GM23338 (cell line): ENCODE results near the gene MLPH. TPM values are rescaled to one million over a fixed set of nuclear protein-coding genes. Genes with fewer than 3 reads are reported as not detected.

Experiments used
- ATAC-seq: fragments of 200-7000 bp; cut with Tn5 transposase; 3 replicates; pipeline ENCODE4 v1.9.1; 2020
- DNase-seq: peaks from one replicate; pipeline ENCODE4 v3.0.0-alpha.2; 2015; ENCODE audit warnings: low spot score
- H2AFZ ChIP-seq: fragments of 200-600 bp; sonication (generic); 2 replicates; pipeline ENCODE4 v1.8.0; 2016; ENCODE audit warnings: antibody characterized with exemption, mild to moderate bottlenecking, moderate library complexity
- H3F3A ChIP-seq: fragments of 200-600 bp; sonication (generic); replicated peaks from 2 replicates; pipeline ENCODE4 v1.8.0; 2017; ENCODE audit warnings: antibody characterized with exemption, mixed run types, low read depth
- H3K27ac ChIP-seq: fragments of 200-600 bp; sonication (generic); 2 replicates; pipeline ENCODE4 v1.6.1; 2016; ENCODE audit warnings: low read depth
- H3K27me3 ChIP-seq: fragments of 200-600 bp; sonication (generic); 2 replicates; pipeline ENCODE4 v1.8.0; 2016; ENCODE audit warnings: mild to moderate bottlenecking, mixed run types, moderate library complexity; ENCODE audit not compliant: insufficient read depth
- H3K36me3 ChIP-seq: fragments of 200-600 bp; sonication (generic); 2 replicates; pipeline ENCODE4 v1.8.0; 2016; ENCODE audit warnings: mild to moderate bottlenecking; ENCODE audit not compliant: insufficient read depth
- H3K4me1 ChIP-seq: fragments of 200-600 bp; sonication (generic); 2 replicates; pipeline ENCODE4 v1.8.0; 2016; ENCODE audit warnings: mild to moderate bottlenecking, moderate library complexity; ENCODE audit not compliant: insufficient read depth
- H3K4me2 ChIP-seq: fragments of 200-600 bp; sonication (generic); 2 replicates; pipeline ENCODE4 v1.7.1; 2017; ENCODE audit warnings: mixed run types
- H3K4me3 ChIP-seq: fragments of 200-600 bp; sonication (generic); 2 replicates; pipeline ENCODE4 v1.6.1; 2016; ENCODE audit warnings: mixed run types
- H3K79me2 ChIP-seq: fragments of 200-600 bp; sonication (generic); replicated peaks from 2 replicates; pipeline ENCODE4 v1.8.0; 2017; ENCODE audit warnings: mild to moderate bottlenecking; ENCODE audit not compliant: insufficient read depth
- H3K9me2 ChIP-seq: fragments of 200-600 bp; sonication (generic); 2 replicates; pipeline ENCODE4 v1.8.0; 2017; ENCODE audit not compliant: insufficient read depth
- H4K20me1 ChIP-seq: fragments of 200-600 bp; sonication (generic); replicated peaks from 2 replicates; pipeline ENCODE4 v1.8.0; 2017; ENCODE audit warnings: mild to moderate bottlenecking; ENCODE audit not compliant: insufficient read depth
- H3K27ac Mint-ChIP-seq: 2 replicates; pipeline ENCODE4 v1.8.0; 2020; ENCODE audit warnings: inconsistent platforms, mild to moderate bottlenecking, moderate library complexity, mixed read lengths
- H3K27me3 Mint-ChIP-seq: 3 replicates; pipeline ENCODE4 v1.8.0; 2022; ENCODE audit warnings: low read depth, mild to moderate bottlenecking, moderate library complexity, mixed read lengths, inconsistent platforms; ENCODE audit not compliant: insufficient read depth, poor library complexity
- H3K36me3 Mint-ChIP-seq: 3 replicates; pipeline ENCODE4 v1.8.0; 2021; ENCODE audit warnings: low read depth, mild to moderate bottlenecking, inconsistent platforms, moderate library complexity, mixed read lengths
- H3K4me1 Mint-ChIP-seq: 3 replicates; pipeline ENCODE4 v1.8.0; 2020; ENCODE audit warnings: mild to moderate bottlenecking, inconsistent platforms, mixed read lengths
- H3K4me3 Mint-ChIP-seq: 3 replicates; pipeline ENCODE4 v1.8.0; 2021; ENCODE audit warnings: moderate library complexity, mild to moderate bottlenecking, inconsistent platforms, mixed read lengths
- H3K9me3 Mint-ChIP-seq: 3 replicates; pipeline ENCODE4 v1.8.0; 2020; ENCODE audit warnings: moderate library complexity, mild to moderate bottlenecking, inconsistent platforms, mixed read lengths
- CREB1 ChIP-seq: fragments of 250-450 bp; sonication (Bioruptor Pico); IDR thresholded peaks from 2 replicates; pipeline ENCODE4 v1.5.0; 2020; ENCODE audit warnings: low read depth, mild to moderate bottlenecking, moderate library complexity
- EZH2 ChIP-seq: fragments of 200-600 bp; sonication (generic); IDR thresholded peaks from one replicate; pipeline ENCODE4 v1.8.0; 2017; ENCODE audit warnings: antibody characterized with exemption, mild to moderate bottlenecking, low read depth; ENCODE audit not compliant: unreplicated experiment
- EZH2phosphoT487 ChIP-seq: fragments of 200-600 bp; sonication (generic); IDR thresholded peaks from one replicate; pipeline ENCODE4 v1.8.1; 2018; ENCODE audit warnings: antibody characterized with exemption; ENCODE audit not compliant: unreplicated experiment
- JUNB ChIP-seq: IDR thresholded peaks from one replicate; pipeline ENCODE4 v1.6.1; 2016; ENCODE audit warnings: antibody characterized with exemption; ENCODE audit not compliant: unreplicated experiment
- NANOG ChIP-seq: IDR thresholded peaks from 2 replicates; pipeline ENCODE4 v1.6.1; 2016; ENCODE audit warnings: antibody characterized with exemption, borderline replicate concordance
- POLR2AphosphoS5 ChIP-seq: IDR thresholded peaks from 2 replicates; pipeline ENCODE4 v1.6.1; 2016; ENCODE audit warnings: antibody characterized with exemption, low read depth
- STAT1 ChIP-seq: IDR thresholded peaks from one replicate; pipeline ENCODE4 v1.6.1; 2016; ENCODE audit warnings: antibody characterized with exemption; ENCODE audit not compliant: unreplicated experiment
- ZNF114 ChIP-seq: fragments of 250-450 bp; sonication (Bioruptor Pico); IDR thresholded peaks from 2 replicates; pipeline ENCODE4 v1.5.0; 2020; ENCODE audit warnings: mild to moderate bottlenecking, moderate library complexity
- ZNF331 ChIP-seq: fragments of 250-450 bp; sonication (Bioruptor Pico); IDR thresholded peaks from 2 replicates; pipeline ENCODE4 v1.5.0; 2020; ENCODE audit warnings: low read depth, mild to moderate bottlenecking, moderate library complexity
- polyA plus RNA-seq: library from polyadenylated mRNA; unstranded; fragments of >200 nt; fragmentation: Nextera tagmentation; extraction: Ambion mirVana; gene quantifications from 2 replicates; pipeline ENCODE4 v1.2.1, GENCODE V29; 2016
- total RNA-seq: library from RNA; depleted of rRNA; stranded (reverse); fragments of >200 nt; shearing (Covaris generic); gene quantifications from 2 replicates; pipeline ENCODE4 v1.2.3, GENCODE V29; 2014
- TF ChIP-seq, protein P1 (sequence below): IDR thresholded peaks from one replicate; pipeline ENCODE4 v1.6.1; 2018; ENCODE audit warnings: antibody characterized with exemption; ENCODE audit not compliant: unreplicated experiment
- TF ChIP-seq, protein P2 (sequence below): IDR thresholded peaks from 2 replicates; pipeline ENCODE4 v1.6.1; 2016; ENCODE audit warnings: antibody characterized with exemption
- TF ChIP-seq, protein P3 (sequence below): fragments of 250-450 bp; sonication (Bioruptor Pico); IDR thresholded peaks from 2 replicates; pipeline ENCODE4 v1.5.0; 2020; ENCODE audit warnings: mild to moderate bottlenecking, moderate library complexity

Gene MLPH
- total and polyA plus RNA-seq, 2 experiments from 2014 or later: 13.6 to 16.5 TPM

- no peak for ATAC-seq
- H3K9me3 Mint-ChIP-seq: peaks cover 24% of the 10 kb centered on the region
- TF ChIP-seq NANOG (no peak), STAT1 (no peak), CREB1 (no peak), ZNF114 (CRISPR knock-in tag) (no peak), EZH2phosphoT487 (no peak), ZNF331 (CRISPR knock-in tag) (no peak), POLR2AphosphoS5 (no peak), JUNB (no peak), EZH2 (no peak)
- TF ChIP-seq, protein P1, sequence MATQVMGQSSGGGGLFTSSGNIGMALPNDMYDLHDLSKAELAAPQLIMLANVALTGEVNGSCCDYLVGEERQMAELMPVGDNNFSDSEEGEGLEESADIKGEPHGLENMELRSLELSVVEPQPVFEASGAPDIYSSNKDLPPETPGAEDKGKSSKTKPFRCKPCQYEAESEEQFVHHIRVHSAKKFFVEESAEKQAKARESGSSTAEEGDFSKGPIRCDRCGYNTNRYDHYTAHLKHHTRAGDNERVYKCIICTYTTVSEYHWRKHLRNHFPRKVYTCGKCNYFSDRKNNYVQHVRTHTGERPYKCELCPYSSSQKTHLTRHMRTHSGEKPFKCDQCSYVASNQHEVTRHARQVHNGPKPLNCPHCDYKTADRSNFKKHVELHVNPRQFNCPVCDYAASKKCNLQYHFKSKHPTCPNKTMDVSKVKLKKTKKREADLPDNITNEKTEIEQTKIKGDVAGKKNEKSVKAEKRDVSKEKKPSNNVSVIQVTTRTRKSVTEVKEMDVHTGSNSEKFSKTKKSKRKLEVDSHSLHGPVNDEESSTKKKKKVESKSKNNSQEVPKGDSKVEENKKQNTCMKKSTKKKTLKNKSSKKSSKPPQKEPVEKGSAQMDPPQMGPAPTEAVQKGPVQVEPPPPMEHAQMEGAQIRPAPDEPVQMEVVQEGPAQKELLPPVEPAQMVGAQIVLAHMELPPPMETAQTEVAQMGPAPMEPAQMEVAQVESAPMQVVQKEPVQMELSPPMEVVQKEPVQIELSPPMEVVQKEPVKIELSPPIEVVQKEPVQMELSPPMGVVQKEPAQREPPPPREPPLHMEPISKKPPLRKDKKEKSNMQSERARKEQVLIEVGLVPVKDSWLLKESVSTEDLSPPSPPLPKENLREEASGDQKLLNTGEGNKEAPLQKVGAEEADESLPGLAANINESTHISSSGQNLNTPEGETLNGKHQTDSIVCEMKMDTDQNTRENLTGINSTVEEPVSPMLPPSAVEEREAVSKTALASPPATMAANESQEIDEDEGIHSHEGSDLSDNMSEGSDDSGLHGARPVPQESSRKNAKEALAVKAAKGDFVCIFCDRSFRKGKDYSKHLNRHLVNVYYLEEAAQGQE: no peak
- TF ChIP-seq, protein P2, sequence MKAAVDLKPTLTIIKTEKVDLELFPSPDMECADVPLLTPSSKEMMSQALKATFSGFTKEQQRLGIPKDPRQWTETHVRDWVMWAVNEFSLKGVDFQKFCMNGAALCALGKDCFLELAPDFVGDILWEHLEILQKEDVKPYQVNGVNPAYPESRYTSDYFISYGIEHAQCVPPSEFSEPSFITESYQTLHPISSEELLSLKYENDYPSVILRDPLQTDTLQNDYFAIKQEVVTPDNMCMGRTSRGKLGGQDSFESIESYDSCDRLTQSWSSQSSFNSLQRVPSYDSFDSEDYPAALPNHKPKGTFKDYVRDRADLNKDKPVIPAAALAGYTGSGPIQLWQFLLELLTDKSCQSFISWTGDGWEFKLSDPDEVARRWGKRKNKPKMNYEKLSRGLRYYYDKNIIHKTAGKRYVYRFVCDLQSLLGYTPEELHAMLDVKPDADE: no peak
- TF ChIP-seq, protein P3, sequence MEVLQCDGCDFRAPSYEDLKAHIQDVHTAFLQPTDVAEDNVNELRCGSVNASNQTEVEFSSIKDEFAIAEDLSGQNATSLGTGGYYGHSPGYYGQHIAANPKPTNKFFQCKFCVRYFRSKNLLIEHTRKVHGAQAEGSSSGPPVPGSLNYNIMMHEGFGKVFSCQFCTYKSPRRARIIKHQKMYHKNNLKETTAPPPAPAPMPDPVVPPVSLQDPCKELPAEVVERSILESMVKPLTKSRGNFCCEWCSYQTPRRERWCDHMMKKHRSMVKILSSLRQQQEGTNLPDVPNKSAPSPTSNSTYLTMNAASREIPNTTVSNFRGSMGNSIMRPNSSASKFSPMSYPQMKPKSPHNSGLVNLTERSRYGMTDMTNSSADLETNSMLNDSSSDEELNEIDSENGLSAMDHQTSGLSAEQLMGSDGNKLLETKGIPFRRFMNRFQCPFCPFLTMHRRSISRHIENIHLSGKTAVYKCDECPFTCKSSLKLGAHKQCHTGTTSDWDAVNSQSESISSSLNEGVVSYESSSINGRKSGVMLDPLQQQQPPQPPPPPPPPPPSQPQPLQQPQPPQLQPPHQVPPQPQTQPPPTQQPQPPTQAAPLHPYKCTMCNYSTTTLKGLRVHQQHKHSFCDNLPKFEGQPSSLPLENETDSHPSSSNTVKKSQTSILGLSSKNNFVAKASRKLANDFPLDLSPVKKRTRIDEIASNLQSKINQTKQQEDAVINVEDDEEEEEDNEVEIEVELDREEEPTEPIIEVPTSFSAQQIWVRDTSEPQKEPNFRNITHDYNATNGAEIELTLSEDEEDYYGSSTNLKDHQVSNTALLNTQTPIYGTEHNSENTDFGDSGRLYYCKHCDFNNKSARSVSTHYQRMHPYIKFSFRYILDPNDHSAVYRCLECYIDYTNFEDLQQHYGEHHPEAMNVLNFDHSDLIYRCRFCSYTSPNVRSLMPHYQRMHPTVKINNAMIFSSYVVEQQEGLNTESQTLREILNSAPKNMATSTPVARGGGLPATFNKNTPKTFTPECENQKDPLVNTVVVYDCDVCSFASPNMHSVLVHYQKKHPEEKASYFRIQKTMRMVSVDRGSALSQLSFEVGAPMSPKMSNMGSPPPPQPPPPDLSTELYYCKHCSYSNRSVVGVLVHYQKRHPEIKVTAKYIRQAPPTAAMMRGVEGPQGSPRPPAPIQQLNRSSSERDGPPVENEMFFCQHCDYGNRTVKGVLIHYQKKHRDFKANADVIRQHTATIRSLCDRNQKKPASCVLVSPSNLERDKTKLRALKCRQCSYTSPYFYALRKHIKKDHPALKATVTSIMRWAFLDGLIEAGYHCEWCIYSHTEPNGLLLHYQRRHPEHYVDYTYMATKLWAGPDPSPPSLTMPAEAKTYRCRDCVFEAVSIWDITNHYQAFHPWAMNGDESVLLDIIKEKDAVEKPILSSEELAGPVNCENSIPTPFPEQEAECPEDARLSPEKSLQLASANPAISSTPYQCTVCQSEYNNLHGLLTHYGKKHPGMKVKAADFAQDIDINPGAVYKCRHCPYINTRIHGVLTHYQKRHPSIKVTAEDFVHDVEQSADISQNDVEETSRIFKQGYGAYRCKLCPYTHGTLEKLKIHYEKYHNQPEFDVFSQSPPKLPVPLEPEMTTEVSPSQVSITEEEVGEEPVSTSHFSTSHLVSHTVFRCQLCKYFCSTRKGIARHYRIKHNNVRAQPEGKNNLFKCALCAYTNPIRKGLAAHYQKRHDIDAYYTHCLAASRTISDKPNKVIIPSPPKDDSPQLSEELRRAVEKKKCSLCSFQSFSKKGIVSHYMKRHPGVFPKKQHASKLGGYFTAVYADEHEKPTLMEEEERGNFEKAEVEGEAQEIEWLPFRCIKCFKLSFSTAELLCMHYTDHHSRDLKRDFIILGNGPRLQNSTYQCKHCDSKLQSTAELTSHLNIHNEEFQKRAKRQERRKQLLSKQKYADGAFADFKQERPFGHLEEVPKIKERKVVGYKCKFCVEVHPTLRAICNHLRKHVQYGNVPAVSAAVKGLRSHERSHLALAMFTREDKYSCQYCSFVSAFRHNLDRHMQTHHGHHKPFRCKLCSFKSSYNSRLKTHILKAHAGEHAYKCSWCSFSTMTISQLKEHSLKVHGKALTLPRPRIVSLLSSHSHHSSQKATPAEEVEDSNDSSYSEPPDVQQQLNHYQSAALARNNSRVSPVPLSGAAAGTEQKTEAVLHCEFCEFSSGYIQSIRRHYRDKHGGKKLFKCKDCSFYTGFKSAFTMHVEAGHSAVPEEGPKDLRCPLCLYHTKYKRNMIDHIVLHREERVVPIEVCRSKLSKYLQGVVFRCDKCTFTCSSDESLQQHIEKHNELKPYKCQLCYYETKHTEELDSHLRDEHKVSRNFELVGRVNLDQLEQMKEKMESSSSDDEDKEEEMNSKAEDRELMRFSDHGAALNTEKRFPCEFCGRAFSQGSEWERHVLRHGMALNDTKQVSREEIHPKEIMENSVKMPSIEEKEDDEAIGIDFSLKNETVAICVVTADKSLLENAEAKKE: no peak
- no peak overlapping the region for H3K4me3 Mint-ChIP-seq
- Histone ChIP-seq H3K9me2 (no peaks in the 10 kb centered on the region), H3K36me3 (no peaks in the 10 kb centered on the region), H4K20me1 (no peaks in the 10 kb centered on the region), H3K27me3 (no peaks in the 10 kb centered on the region), H3K4me3 (no peak overlapping the region), H3K4me1 (no peaks in the 10 kb centered on the region), H3K27ac (no peak overlapping the region), H2AFZ (no peak overlapping the region), H3K79me2 (no peaks in the 10 kb centered on the region), H3F3A (no peaks in the 10 kb centered on the region), H3K4me2 (no peak overlapping the region)
- peaks cover 31% of the 10 kb centered on the region for H3K36me3 Mint-ChIP-seq
- DNase-seq: no peak
- peaks cover 9% of the 10 kb centered on the region for H3K27me3 Mint-ChIP-seq
- peaks cover 2% of the 10 kb centered on the region; the same call in 2 of the 3 replicates for H3K4me1 Mint-ChIP-seq
- no peak overlapping the region for H3K27ac Mint-ChIP-seq
These were observed 62.8 kb downstream of the MLPH start for GRCh38 chr2:237549643-237550415.
